GM11168 (cell line): ENCODE results near the gene NUF2.
"Not testable (repeated sequence)": the region's sequence is repeated elsewhere in the genome, so short reads cannot be mapped to it uniquely, and the experiment has no call there.

Source experiments
- in situ Hi-C: fragments of 300-500 bp; cut with MboI; formaldehyde crosslinking; loops from one replicate; pipeline ENCODE4 v1.12.0; 2022; ENCODE audit warnings: low sequenced_read_pairs; ENCODE audit not compliant: unreplicated experiment

NUF2 gene

GRCh38 chr1:163321311-163322305 is at the start of gene NUF2:
Gene NUF2, plus strand, starts transcription at chr1:163321954. Its CDS starts 4,098 bp downstream, at chr1:163326052.
- in situ Hi-C loops, result no loop called here

DNA sequence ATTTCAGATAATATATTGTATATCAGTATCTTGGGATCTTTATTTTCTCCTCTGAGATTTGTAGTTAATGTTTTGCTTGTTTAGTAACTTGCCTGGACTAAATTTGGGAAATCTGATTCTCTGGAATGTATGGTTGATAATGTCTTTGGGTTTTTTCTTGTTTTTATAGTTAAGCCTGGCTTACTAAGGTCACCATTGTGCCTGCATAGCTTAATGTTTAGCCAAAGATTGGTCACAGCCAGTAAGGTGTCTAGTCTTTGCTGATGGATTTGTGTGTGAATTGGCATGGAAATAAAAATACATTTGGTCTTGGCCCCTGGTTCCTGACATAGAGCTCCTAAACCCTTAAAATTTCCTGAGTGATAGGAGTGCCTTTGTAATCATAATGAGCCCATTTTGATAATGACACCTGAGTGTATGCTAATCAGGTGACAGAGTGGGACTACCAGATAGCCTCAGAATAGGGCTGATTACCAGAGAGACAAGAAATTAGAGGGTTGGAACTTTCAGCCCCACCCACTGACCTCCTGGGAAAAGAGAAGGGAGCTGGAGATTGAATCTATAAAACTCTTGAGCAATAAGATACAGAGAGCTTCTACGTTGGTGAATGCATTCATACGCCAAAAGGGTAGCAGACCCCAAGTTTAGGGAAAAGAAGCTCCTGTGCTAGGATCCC is 47.9 kb upstream of the NUF2 start:
- in situ Hi-C loops, result no loop called here

GRCh38 chr1:163275222-163275621 is 46.5 kb upstream of the NUF2 start:
- in situ Hi-C loops, result no loop called here

DNA sequence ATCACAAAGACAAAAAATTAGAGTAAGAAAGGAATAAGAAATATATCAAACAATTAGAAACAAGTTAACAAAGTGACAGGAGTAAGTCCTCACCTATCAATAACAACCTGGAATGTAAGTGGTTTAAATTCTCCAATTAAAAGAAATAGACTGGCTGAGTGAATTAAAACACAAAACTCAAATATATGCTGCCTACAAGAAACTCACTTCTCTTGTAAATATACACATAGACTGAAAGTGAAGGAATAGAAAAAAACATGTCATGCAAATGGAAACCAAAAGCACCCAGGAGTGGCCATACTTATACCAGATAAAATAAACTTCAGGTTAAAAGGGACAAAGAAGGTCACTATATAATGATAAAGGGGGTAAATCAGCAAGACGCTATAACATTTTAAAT is 43.2 kb upstream of the NUF2 start:
- in situ Hi-C loops, result no loop called here

DNA sequence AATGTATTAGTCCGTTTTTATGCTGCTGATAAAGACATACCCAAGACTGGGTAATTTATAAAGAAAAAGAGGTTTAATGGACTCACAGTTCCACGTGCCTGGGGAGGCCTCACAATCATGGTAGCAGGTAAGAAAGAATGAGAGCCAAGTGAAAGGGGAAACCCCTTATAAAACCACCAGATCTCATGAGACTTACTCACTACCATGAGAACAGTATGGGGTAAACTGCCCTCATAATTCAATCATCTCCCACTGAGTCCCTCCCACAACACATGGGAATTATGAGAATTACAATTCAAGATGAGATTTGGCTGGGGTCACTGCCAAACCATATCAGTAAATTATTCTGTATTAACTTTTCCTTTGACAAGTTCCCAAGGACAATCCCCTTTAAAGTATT is 36.9 kb upstream of the NUF2 start:
- in situ Hi-C loops, result not testable (repeated sequence)

GRCh38 chr1:163290025-163290640 is 31.6 kb upstream of the NUF2 start:
- in situ Hi-C loops, result no loop called here

DNA sequence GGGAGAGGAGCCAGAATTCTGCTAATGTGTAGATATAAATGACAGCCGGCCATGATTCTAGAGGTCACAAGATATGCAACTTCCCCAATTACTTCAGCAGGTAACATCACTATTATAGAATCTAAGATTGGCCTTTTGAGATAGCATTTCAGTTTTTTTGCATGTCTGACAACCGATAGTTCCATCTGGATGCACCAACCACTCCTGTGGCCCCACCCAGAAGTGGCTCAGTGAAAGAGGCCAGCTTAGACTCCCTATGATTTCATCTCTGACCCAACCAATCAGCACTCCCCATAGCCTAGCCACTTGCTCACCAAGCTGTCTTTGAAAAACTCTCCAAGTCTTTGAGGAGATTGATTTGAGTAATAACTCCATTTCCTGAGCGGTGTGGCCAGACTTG is 30.3 kb upstream of the NUF2 start:
- in situ Hi-C loops, result no loop called here

- in situ Hi-C loops, result not testable (repeated sequence)
These were observed 29.6 kb upstream of the NUF2 start for GRCh38 chr1:163292153-163292552.

DNA sequence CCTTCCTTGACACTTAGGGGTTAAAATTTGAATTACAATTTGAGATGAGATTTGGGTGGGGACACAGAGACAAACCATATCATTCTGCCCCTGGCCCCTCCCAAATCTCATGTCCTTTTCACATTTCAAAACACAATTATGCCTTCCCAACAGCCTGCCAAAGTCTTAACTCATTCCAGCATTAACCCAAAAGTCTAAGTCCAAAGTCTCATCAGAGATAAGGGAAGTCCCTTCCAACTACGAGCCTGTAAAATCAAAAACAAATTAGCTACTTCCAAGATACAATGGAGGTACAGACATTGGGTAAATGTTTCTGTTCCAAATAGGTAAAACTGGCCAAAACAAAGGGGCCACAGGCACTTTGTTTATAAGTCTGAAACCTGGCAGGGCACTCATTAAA is 28.3 kb upstream of the NUF2 start:
- in situ Hi-C loops, result not testable (repeated sequence)

- in situ Hi-C loops, result no loop called here
These were observed 25.8 kb upstream of the NUF2 start for GRCh38 chr1:163295949-163296348.

- in situ Hi-C loops, result no loop called here
These were observed 25.1 kb upstream of the NUF2 start for GRCh38 chr1:163296504-163297263.

- in situ Hi-C loops, result no loop called here
These were observed 23.4 kb upstream of the NUF2 start for GRCh38 chr1:163298365-163298764.

DNA sequence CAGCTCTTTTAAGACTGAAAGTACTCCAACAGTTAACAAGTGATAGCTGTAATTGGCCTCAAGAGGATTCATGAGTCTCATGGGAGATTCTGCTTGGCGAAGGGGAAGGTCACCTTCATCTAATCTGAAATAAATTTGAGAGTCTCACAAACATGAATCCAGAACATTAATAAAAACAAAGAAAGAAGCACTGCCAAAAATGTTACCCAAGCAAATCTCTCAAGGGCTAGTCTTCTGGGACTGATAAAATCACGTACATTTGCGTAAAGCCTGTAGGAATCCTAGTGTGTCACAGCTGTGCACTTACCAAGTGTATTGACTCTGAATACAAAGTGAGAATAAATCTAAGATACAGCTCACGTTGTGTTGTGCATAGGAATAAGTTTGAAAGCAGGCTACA is 21.2 kb upstream of the NUF2 start:
- in situ Hi-C loops, result loop anchor here (10.0 kb wide), 2 partner anchors 226 to 456 kb away; no protein-coding TSS in a partner anchor

- in situ Hi-C loops, result loop anchor here (10.0 kb wide), 2 partner anchors 229 to 459 kb away; no protein-coding TSS in a partner anchor
These were observed 18.2 kb upstream of the NUF2 start for GRCh38 chr1:163303561-163303960.

DNA sequence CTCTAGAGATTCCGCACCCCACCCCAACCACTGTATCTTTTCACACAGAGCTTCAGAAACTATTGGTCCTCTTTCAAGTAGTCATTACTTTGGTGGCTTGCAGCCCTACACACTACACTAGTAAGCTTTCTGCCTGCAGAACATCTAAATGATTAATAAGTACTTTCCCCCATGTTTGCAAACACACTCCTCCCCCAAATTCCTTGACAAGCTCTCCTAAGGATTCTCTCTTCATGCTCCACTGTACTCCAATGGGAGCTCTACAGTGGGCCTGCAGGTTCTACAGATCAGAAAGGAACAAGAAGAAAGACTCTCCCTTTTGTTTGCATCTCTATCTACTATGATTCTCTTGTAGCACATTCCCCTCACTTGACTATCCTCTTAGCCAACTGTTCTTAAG is 16.3 kb upstream of the NUF2 start:
- in situ Hi-C loops, result loop anchor here (10.0 kb wide), 2 partner anchors 231 to 461 kb away; no protein-coding TSS in a partner anchor

- in situ Hi-C loops, result loop anchor here (10.0 kb wide), 2 partner anchors 233 to 463 kb away; no protein-coding TSS in a partner anchor
These were observed 14.1 kb upstream of the NUF2 start for GRCh38 chr1:163307479-163308171.

GRCh38 chr1:163308811-163309210 is 12.9 kb upstream of the NUF2 start:
- in situ Hi-C loops, result loop anchor here (10.0 kb wide), 2 partner anchors 234 to 464 kb away; no protein-coding TSS in a partner anchor

DNA sequence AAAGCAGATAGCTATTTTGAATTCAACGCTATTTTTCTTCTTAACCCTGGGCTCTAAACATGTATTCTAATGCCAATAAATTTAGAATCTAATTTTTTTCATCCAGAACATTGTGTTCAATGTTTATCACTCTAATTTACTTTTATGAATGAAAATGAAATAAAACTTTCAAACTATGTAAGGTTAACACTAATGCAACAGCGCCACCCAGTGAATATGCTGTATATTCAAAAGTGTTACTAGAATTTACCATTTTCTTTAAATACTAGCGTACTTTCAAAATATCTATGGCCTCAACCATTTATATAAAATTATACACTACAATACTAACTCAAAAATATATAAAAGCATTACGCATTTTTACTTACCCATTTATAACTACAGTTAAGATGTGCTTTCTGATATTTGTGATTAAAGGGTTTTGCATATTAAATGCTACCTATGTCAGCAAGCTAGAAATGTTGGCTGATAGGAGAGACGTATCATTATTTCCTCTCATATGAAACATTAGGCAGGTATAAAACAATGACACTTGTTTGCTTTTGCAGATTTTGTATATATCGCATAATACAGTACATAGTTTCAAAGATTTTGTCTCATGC is 5.9 kb upstream of the NUF2 start:
- in situ Hi-C loops, result no loop called here

DNA sequence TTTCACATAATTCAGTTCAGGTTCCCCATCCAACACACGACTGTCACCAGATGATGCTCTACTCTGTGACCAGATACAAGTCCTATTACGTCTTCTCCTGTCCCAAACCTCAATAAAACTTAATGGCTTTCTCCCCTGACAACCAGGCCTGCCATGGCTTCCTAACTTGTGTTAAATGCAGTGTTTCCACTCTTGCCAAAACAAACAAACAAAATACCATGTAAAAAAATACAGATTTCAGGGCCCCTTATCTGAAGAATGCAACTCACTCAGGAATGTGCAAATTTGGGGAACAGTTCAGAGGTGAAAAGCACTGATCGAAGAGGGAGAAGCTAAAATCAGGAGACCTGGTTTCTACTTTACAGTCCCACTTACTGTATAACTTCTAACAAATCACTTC is 863 bp upstream of the NUF2 start:
- in situ Hi-C loops, result no loop called here
